Renal cortex interstitium (tissue), 11 donors: ENCODE results near the gene MLLT3. TPM values are rescaled to one million over a fixed set of nuclear protein-coding genes. Genes with fewer than 3 reads are reported as not detected.

Experiments used
- DNase-seq, 11 donors: peaks; one replicate each; pipeline ENCODE4 v3.0.0-alpha.2; 2013; ENCODE audit warnings: low read depth in 9 of 11, low spot score in 4 of 11; ENCODE audit errors: extremely low read depth in 1 of 11
- polyA plus RNA-seq, 3 donors: library from polyadenylated mRNA; unstranded; fragments of 120-200 nt; gene quantifications; one replicate each; pipeline ENCODE4 v1.2.1, GENCODE V29; 2013; ENCODE audit not compliant: insufficient read length in 3 of 3

MLLT3 gene
- polyA plus RNA-seq, 3 donors = 27.5 to 34.1 (median 32.6) TPM

DNA sequence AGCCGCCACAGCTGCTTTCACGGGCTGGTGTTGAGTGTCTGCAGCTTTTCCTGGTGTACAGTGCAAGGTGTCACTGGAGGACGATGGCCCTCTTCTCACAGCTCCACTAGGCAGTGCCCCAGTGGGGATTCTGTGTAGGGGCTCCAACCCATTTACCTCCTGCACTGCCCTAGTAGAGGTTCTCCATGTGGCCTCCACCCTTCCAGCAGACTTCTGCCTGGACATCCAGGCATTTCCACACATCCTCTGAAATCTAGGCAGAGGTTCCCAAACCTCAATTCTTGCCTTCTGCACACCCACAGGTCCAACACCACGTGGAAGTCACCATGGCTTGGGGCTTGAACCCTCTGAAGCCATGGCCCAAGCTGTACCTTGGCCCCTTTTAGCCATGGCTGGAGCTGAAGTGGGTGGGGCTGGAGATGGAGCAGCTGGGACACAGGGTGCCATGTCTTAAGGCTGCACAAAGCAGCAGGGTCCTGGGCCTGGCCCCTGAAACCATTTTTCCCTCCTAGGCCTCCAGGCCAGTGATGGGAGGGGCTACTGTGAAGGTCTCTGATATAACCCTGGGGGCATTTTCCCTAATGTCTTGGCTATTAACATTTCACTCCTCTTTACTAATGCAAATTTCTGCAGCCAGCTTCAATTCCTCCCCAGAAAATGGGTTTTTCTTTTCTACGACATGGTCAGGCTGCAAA, 82.0 kb downstream of the MLLT3 start:
- DNase-seq = no peak

DNA sequence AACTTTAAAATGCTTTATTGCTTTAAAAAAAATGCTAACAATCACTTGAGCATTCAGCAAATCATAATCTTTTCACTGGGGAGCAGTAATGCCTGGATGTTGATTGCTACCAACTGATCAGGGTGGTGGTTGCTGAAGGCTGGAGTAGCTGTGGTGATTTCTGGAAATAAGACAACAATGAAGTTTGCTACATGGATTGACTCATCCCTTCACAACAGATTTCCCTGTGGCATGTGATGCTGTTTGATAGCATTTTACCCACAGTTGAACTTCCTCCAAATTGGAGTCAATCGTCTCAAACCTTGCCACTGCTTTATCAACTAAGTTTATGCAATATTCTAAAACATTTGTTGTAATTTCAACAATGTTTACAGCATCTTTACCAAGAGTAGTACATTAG, 83.3 kb downstream of the MLLT3 start:
- no peak for DNase-seq

DNA sequence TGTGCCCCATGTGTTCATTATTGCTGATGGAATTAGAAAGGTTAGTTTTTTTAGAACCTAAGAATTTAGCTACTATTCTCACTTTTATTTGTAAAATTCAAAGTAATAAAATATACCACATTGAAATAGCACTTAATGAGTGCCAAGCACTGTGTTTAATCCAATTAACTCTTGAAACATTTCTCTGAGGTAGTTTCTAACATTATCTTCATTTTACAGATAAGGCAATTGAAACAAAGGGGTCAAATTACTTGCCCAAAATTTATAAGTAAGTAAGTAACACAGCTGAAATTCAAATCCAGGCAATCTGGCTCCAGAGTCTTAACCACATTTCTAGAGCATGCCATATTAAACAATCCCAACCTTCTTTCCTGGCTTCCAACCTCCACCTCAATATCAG, 84.2 kb downstream of the MLLT3 start:
- no peak for DNase-seq

DNA sequence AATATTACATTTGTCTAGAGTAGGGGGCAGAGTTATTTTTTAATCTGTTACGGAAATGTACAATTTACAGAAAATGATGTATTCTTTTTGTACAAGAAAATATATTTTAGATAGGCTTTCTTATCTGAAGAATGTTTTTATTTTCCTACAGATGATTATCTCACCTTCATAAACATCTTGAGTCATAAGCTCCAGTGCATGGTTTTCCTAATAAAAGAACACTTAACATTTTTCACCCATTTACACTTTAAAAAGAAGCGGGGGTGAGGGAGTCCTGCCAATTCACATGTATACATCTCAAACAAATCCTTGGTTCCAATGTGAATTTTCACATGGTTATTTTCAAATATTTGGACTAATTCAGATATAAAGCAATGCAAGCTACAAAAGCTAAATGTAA, 85.0 kb downstream of the MLLT3 start:
- no peak for DNase-seq

DNA sequence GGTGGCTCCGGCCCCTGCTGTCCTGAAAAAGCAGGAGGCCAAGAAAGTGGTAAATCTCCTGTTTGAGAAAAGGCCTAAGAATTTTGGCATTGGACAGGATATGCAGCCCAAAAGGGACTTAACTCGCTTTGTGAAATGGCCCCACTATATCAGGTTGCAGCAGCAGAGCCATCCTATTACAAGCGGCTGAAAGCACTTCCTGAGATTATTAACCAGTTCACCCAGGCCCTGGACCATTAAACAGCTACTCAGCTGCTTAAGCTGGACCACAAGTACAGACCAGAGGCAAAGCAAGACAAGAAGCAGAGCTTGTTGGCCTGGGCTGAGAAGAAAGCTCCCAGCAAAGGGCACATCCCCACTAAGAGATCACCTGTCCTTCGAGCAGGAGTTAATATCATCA, 89.7 kb downstream of the MLLT3 start:
- peak in 6 of 11 donors; percentile 11 to 59 (median 28) for DNase-seq

DNA sequence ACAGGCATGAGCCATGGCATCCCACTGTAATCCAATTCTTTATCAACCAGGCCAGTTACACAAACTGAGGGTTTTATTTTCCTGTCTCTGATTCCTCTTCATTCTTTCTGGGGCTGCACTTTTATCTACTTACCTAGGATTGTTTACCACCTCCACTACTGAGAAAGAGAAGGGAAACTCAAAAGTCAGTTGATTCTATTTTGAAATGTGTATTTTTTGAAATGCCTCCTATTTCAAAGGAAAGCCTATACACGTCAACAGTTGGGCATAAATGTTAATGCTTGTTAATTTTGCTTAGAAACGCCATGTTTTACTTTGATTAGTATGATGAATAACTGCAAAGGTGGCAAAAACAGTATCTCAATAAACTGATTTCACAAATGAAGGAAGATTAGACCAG, 92.5 kb downstream of the MLLT3 start:
- no peak for DNase-seq

DNA sequence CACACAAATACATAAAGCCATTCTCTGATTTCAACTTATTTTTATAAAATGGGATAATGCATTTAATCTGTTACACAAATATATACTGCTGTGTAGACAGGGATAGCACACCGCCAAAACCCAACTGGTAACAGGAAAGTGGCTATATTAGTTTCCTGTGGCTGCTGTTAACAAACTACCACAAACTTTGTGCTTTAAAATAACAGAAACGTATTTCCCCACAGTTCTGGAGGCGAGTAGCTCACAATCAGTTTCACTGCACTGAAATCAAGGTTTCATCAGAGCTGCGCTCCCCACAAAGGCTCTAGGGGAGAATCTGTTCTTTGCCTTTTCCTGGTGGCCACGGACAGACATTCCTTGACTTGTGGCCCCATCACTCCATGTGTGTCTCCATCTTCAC, 94.0 kb downstream of the MLLT3 start:
- no peak for DNase-seq

DNA sequence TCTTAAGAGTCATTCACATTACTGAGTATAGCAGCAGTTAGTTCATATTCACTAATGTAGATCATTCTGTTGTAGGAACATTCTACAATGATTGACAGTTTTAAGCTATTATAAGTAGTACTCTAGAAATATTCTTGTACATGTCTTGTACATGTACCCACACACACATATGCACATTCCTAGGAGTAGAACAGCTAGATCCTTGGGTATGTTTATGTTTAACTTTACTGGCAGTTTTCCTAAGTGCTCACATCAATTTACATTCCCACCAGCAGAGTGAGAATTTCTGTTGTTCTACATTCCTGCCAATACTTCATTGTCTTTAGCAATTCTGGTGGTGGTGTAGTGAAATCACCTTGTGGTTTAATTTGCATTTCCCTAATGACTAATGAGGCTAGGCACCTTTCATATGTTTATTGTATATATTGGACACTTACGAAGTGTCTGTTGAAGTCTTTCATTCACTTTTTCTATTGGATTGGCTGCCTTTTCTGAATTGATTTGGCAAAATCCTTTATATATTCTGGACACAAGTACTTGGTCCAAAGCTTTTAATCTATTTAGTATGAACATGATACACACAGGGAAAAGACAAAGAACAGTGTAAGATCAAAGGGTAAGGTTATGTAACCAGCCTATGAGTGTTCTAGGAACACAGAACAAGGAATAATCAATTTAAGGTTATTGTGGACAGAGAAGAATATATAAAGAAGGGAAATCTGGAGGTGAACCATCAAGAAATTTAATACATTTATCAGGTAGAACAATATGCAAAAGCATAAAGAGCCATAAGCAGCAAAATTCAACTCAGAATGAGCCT, 95.6 kb downstream of the MLLT3 start:
- peak in 1 of 11 donors; percentile 12 for DNase-seq

DNA sequence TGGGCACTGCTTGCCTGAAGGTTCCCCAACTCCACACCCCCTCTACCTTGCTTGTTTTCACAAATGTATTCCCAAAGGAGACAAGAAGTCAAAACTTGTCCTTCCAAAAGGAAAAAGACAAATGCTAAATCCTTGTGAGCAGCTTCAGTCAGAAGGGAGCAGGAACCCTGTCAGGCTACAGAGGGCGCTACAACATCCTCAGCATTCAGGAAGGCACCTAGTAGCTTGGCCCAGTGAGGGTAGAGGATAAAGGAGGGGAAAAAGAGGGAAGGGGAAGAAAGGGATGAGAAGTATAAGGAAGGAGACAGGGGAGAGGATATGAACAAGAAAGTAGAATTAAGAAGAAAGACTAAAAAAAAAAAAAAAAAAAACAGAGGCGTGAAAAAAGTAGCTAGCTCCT, 97.5 kb downstream of the MLLT3 start:
- DNase-seq = no peak

DNA sequence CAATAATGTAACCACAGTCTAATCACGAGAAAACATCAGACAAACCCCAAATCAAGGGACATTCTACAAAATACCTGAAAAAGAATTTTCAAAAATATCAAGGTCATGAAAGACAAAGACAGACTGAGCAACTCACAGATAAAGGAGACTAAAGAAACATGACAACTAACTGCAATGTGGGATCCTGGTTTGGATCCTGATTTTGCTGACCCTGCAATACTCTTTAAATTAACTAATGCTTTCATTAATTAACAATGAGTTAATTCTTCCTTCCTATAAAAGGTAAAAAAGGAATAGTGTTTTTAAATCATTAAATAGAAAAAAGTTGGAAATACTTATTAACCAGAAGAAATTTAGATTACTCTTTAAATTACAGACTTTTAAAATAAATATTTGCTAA, 103.6 kb downstream of the MLLT3 start:
- no peak for DNase-seq

DNA sequence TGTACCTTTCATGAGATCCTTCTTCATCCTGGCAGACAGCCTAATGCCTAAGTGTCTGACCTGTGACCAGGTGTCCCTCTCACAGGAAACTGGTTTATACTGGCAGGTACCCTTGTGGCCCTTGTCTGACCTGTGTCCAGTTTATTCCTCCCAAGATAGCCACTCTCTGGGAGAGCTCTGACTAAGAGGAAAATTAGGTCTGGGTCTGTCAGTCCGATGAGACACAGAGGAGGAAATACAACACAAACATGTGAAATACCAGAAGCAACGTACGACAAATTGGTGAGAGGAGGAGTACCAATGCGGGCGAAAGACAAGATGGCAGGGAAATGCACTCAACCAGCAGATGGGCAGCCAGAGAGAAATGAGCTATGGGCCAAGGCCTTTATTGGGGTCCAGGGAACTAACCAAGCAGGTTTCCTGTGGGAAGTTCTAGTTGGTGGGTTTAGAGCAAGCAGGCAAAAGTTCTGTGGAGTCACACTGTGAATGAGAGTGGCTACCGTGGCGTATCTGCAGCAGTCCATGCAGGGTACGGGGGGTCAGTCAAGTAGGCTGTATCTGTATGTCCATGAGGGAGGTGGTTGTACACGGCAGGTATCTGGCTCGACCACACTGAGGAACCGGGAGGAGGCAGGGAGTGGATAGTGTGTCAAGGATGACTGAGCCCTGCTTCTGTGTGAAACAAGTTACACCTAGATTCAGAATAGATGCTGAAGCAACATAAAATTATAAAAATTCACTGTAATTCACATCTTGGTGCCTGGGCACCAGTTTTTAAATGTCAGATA, 109.0 kb downstream of the MLLT3 start:
- DNase-seq = no peak

DNA sequence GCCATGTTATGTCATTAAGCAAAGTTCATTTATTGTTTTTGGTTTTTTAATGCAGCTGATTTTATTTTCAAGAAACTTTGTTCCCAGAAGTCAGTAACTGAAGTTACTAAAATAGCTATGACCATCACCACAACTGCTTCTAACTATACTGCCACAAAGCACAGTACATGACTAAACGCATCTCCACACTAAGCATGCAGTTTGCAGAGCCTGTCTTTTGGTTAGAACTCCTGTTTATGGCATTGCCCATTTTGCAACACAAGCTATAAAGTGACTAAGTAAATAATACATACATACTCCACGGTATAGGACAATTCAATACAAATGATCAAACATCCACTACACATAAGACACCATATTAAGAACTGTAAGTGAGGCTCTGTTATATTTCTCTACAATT, 109.7 kb downstream of the MLLT3 start:
- no peak for DNase-seq

DNA sequence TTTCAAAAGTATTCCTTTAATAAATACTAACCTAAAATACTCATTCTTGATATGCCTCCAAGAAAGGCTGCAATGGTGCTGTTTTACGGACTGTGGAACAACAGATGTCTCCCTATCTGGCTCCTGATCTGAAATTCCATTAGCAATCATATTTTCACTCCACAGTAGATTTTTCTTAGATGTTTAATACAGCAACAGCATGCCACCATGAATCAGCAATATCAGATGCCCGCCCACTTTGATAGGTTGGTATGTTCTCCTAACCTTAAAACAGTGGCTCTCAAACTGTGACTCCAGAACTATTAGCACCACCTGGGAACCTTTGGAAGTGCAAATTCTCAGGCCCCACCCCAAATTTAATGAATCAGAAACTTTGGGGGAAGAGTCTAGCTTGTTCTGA, 110.2 kb downstream of the MLLT3 start:
- no peak for DNase-seq

DNA sequence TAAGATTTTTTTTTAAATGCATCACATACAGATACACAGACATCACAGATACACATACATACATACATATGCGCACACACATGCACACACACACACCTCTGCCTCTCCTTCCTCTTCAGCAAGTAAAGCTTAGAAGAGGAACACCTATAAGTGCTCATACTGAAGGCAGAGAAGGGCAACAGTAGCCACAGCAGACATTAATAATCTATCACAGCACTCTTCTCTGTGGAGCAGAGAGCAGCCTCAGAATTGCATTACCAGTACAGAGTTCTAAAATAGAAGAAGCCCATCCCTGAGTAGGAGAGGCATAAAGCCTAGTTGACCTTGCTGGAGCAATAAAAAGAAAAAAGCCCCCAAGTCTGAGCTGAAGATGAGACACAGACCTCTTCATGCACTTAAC, 110.6 kb downstream of the MLLT3 start:
- DNase-seq = no peak

DNA sequence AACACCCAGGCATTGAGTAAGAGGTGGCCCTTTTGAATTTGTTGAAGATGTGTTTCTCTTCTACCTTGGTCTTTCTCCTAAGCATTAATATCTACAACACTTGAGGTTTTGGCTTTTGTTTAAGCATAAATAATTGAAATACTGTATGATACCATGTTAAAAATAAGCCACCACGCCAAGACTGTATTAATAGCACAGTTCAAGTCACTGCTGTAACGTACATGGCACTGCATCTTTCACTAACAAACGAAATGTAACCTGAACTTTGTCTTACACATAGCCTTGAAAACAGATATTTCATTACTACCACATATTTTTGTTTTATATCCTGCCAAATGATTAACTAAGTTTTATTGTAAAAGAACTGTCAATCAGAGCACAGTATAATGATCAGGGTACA, 112.8 kb downstream of the MLLT3 start:
- no peak for DNase-seq

DNA sequence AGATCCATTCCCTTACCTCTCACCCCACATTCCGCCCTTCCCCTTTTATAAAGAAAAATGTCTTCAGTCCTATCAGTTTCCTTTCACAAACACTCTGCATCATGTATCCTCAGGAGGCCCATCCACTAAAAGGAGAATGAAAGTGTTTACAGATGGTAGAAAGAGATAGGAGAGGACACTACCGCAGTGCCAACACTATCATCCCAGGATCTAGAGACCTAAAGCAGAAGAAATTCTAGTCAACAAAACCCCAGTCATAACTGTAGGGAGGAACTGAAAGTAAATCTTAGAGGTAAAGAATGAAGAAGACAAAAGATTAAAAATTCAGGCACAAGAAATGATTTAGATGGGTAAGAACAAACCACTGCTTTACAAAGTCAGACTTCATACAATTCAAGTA, 114.1 kb downstream of the MLLT3 start:
- DNase-seq = no peak

DNA sequence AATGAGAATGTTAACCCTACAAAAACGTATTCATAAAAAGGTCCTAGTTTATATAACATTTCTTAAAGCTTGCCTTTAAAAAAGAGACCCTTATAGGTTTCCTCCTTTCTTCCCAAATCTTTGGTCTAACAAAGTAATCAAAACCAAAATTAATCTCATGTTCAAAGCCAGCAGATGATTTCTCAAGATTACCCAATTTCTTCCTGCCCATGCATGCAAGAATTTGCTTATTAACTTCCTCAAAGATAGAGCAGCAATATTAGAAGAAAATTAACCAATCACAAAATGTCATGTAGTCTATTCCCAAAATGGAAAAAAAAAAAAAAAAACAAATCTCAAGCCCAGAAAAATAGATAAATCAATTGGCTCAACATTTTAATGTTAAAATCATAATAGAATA, 114.9 kb downstream of the MLLT3 start:
- no peak for DNase-seq

DNA sequence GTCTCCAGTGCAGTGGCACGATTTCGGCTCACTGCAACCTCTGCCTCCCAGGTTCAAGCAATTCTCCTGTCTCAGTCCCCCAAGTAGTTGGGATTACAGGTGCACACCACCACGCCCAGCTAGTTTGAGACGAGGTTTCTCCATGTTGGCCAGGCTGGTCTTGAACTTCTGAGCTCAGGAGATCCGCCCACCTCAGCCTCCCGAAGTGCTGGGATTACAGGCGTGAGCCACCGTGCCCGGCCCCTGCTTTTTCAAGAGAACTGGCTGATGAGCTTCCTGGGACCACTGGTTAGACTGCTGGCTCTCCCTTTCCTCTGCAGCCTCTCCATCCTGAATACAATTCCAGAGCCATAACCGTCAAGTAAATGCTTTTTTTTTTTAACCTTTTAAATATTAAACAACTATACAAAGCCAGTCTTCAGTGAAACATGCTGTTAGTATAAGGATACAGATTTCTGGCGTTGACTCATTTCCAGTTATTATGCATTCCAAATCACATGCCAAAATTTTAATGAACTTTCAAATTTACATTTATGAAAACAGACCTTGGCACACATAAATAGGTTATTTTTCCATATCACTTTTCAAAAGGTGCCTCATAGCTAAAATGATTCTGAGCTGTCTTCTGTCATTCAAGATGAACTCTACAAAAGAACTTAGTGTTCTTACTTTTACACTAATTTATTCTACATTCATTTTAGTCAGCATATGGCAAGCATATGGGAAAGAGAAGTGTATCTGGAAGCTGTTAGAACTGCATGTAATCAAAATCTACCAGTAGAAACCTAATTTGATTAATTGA, 116.0 kb downstream of the MLLT3 start:
- no peak for DNase-seq

DNA sequence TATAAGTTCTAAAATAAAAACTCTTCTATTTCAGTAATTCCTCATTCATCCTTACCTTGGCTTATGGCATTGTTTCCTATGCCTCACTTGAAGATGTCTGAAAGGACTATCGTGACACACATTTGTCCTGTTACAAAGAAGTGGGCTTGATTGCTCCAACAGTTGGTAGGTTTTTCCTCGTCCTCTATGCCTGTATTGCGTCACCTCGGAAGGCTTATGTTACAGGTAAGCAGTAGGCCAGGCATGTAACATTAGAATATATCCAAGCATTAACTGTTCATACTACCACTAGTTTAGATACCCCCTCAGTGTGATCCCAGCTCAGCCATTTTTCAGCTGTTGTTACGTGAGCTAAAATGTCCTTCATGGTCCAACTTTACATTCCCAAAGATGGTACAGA, 116.7 kb downstream of the MLLT3 start:
- no peak for DNase-seq
